ENCODE results near the gene CXCL3. TPM values are rescaled to one million over a fixed set of nuclear protein-coding genes. Genes with fewer than 3 reads are reported as not detected.

CXCL3 gene
- total RNA-seq, 1 donor from 2014 or later = not detected

- Histone ChIP-seq H3K27ac (no peak overlapping the region), H3K27me3 (peaks cover 3% of the 10 kb centered on the region), H3K4me3 (no peak overlapping the region), H3K9me3 (no peaks in the 10 kb centered on the region), H3K4me1 (no peaks in the 10 kb centered on the region), H3K36me3 (no peaks in the 10 kb centered on the region)
- intact Hi-C loops (cut with DNase I) = no loop called here
- DNase-seq (ENCODE audit: extremely low spot score in 2 of 2) = no peak
- TF ChIP-seq POLR2A (IDR thresholded peaks at IDR 0.05) (no peak), POLR2AphosphoS5 (IDR thresholded peaks at IDR 0.05; ENCODE audit: insufficient read depth in 1 of 2, low read depth in 1 of 2) (no peak), CTCF (IDR thresholded peaks at IDR 0.05) (no peak)
Observed at GRCh38 chr4:74031576-74031975, 6.9 kb downstream of the CXCL3 start.

GRCh38 chr4:74030285-74030684, 8.2 kb downstream of the CXCL3 start:
- no peaks in the 10 kb centered on the region for H3K27me3 ChIP-seq
- intact Hi-C loops (cut with DNase I) = no loop called here
- DNase-seq (ENCODE audit: extremely low spot score in 2 of 2) = no peak
- no peak overlapping the region for H3K4me3 ChIP-seq
- no peaks in the 10 kb centered on the region for H3K4me1 ChIP-seq
- no peaks in the 10 kb centered on the region for H3K9me3 ChIP-seq
- no peak overlapping the region for H3K27ac ChIP-seq
- no peak for TF ChIP-seq POLR2A (IDR thresholded peaks at IDR 0.05)
- no peak for TF ChIP-seq POLR2AphosphoS5 (IDR thresholded peaks at IDR 0.05; ENCODE audit: insufficient read depth in 1 of 2, low read depth in 1 of 2)
- TF ChIP-seq CTCF (IDR thresholded peaks at IDR 0.05) = no peak
- no peaks in the 10 kb centered on the region for H3K36me3 ChIP-seq

- intact Hi-C loops (cut with DNase I) = no loop called here
- Histone ChIP-seq H3K9me3 (no peaks in the 10 kb centered on the region), H3K36me3 (no peaks in the 10 kb centered on the region), H3K27ac (no peak overlapping the region), H3K4me1 (no peaks in the 10 kb centered on the region), H3K27me3 (no peaks in the 10 kb centered on the region), H3K4me3 (no peak overlapping the region)
- TF ChIP-seq POLR2A (IDR thresholded peaks at IDR 0.05) (no peak), POLR2AphosphoS5 (IDR thresholded peaks at IDR 0.05; ENCODE audit: insufficient read depth in 1 of 2, low read depth in 1 of 2) (no peak)
- no peak for DNase-seq (ENCODE audit: extremely low spot score in 2 of 2)
Observed at GRCh38 chr4:74028504-74028903, 10.0 kb downstream of the CXCL3 start.

- Histone ChIP-seq H3K4me1 (no peaks in the 10 kb centered on the region), H3K4me3 (no peak overlapping the region), H3K36me3 (no peaks in the 10 kb centered on the region), H3K9me3 (no peaks in the 10 kb centered on the region), H3K27ac (no peak overlapping the region), H3K27me3 (no peaks in the 10 kb centered on the region)
- no peak for TF ChIP-seq POLR2AphosphoS5 (IDR thresholded peaks at IDR 0.05; ENCODE audit: insufficient read depth in 1 of 2, low read depth in 1 of 2)
- no peak for TF ChIP-seq POLR2A (IDR thresholded peaks at IDR 0.05)
- TF ChIP-seq CTCF (IDR thresholded peaks at IDR 0.05) = no peak
- intact Hi-C loops (cut with DNase I) = no loop called here
- no peak for DNase-seq (ENCODE audit: extremely low spot score in 2 of 2)
Observed at GRCh38 chr4:74023709-74024108, 14.8 kb downstream of the CXCL3 start.

GRCh38 chr4:74021601-74022000, 16.9 kb downstream of the CXCL3 start:
- TF ChIP-seq POLR2A (IDR thresholded peaks at IDR 0.05) (no peak), POLR2AphosphoS5 (IDR thresholded peaks at IDR 0.05; ENCODE audit: insufficient read depth in 1 of 2, low read depth in 1 of 2) (no peak), CTCF (IDR thresholded peaks at IDR 0.05) (no peak)
- no peak for DNase-seq (ENCODE audit: extremely low spot score in 2 of 2)
- Histone ChIP-seq H3K36me3 (no peaks in the 10 kb centered on the region), H3K9me3 (no peaks in the 10 kb centered on the region), H3K4me3 (no peak overlapping the region), H3K27me3 (no peaks in the 10 kb centered on the region), H3K27ac (no peak overlapping the region), H3K4me1 (no peaks in the 10 kb centered on the region)
- intact Hi-C loops (cut with DNase I) = no loop called here
